GM23338 (cell line): Measurements from ENCODE around the gene UBTD1. TPM values are rescaled to one million over a fixed set of nuclear protein-coding genes. Genes with fewer than 3 reads are reported as not detected.
"Not testable (repeated sequence)": the region's sequence is repeated elsewhere in the genome, so short reads cannot be mapped to it uniquely, and the experiment has no call there.

Experiments
- ATAC-seq: fragments of 200-7000 bp; cut with Tn5 transposase; 3 replicates; pipeline ENCODE4 v1.9.1; 2020
- DNase-seq: peaks from one replicate; pipeline ENCODE4 v3.0.0-alpha.2; 2015; ENCODE audit warnings: low spot score
- H2AFZ ChIP-seq: fragments of 200-600 bp; sonication (generic); 2 replicates; pipeline ENCODE4 v1.8.0; 2016; ENCODE audit warnings: antibody characterized with exemption, mild to moderate bottlenecking, moderate library complexity
- H3F3A ChIP-seq: fragments of 200-600 bp; sonication (generic); replicated peaks from 2 replicates; pipeline ENCODE4 v1.8.0; 2017; ENCODE audit warnings: antibody characterized with exemption, mixed run types, low read depth
- H3K27ac ChIP-seq: fragments of 200-600 bp; sonication (generic); 2 replicates; pipeline ENCODE4 v1.6.1; 2016; ENCODE audit warnings: low read depth
- H3K27me3 ChIP-seq: fragments of 200-600 bp; sonication (generic); 2 replicates; pipeline ENCODE4 v1.8.0; 2016; ENCODE audit warnings: mild to moderate bottlenecking, mixed run types, moderate library complexity; ENCODE audit not compliant: insufficient read depth
- H3K36me3 ChIP-seq: fragments of 200-600 bp; sonication (generic); 2 replicates; pipeline ENCODE4 v1.8.0; 2016; ENCODE audit warnings: mild to moderate bottlenecking; ENCODE audit not compliant: insufficient read depth
- H3K4me1 ChIP-seq: fragments of 200-600 bp; sonication (generic); 2 replicates; pipeline ENCODE4 v1.8.0; 2016; ENCODE audit warnings: mild to moderate bottlenecking, moderate library complexity; ENCODE audit not compliant: insufficient read depth
- H3K4me2 ChIP-seq: fragments of 200-600 bp; sonication (generic); 2 replicates; pipeline ENCODE4 v1.7.1; 2017; ENCODE audit warnings: mixed run types
- H3K4me3 ChIP-seq: fragments of 200-600 bp; sonication (generic); 2 replicates; pipeline ENCODE4 v1.6.1; 2016; ENCODE audit warnings: mixed run types
- H3K79me2 ChIP-seq: fragments of 200-600 bp; sonication (generic); replicated peaks from 2 replicates; pipeline ENCODE4 v1.8.0; 2017; ENCODE audit warnings: mild to moderate bottlenecking; ENCODE audit not compliant: insufficient read depth
- H3K9me2 ChIP-seq: fragments of 200-600 bp; sonication (generic); 2 replicates; pipeline ENCODE4 v1.8.0; 2017; ENCODE audit not compliant: insufficient read depth
- H4K20me1 ChIP-seq: fragments of 200-600 bp; sonication (generic); replicated peaks from 2 replicates; pipeline ENCODE4 v1.8.0; 2017; ENCODE audit warnings: mild to moderate bottlenecking; ENCODE audit not compliant: insufficient read depth
- H3K27ac Mint-ChIP-seq: 2 replicates; pipeline ENCODE4 v1.8.0; 2020; ENCODE audit warnings: inconsistent platforms, mild to moderate bottlenecking, moderate library complexity, mixed read lengths
- H3K27me3 Mint-ChIP-seq: 3 replicates; pipeline ENCODE4 v1.8.0; 2022; ENCODE audit warnings: low read depth, mild to moderate bottlenecking, moderate library complexity, mixed read lengths, inconsistent platforms; ENCODE audit not compliant: insufficient read depth, poor library complexity
- H3K36me3 Mint-ChIP-seq: 3 replicates; pipeline ENCODE4 v1.8.0; 2021; ENCODE audit warnings: low read depth, mild to moderate bottlenecking, inconsistent platforms, moderate library complexity, mixed read lengths
- H3K4me1 Mint-ChIP-seq: 3 replicates; pipeline ENCODE4 v1.8.0; 2020; ENCODE audit warnings: mild to moderate bottlenecking, inconsistent platforms, mixed read lengths
- H3K4me3 Mint-ChIP-seq: 3 replicates; pipeline ENCODE4 v1.8.0; 2021; ENCODE audit warnings: moderate library complexity, mild to moderate bottlenecking, inconsistent platforms, mixed read lengths
- H3K9me3 Mint-ChIP-seq: 3 replicates; pipeline ENCODE4 v1.8.0; 2020; ENCODE audit warnings: moderate library complexity, mild to moderate bottlenecking, inconsistent platforms, mixed read lengths
- ETS1 ChIP-seq: IDR thresholded peaks from 2 replicates; pipeline ENCODE4 v1.6.1; 2016; ENCODE audit warnings: antibody characterized with exemption
- REST ChIP-seq: IDR thresholded peaks from one replicate; pipeline ENCODE4 v1.6.1; 2018; ENCODE audit warnings: antibody characterized with exemption; ENCODE audit not compliant: unreplicated experiment
- ZNF114 ChIP-seq: fragments of 250-450 bp; sonication (Bioruptor Pico); IDR thresholded peaks from 2 replicates; pipeline ENCODE4 v1.5.0; 2020; ENCODE audit warnings: mild to moderate bottlenecking, moderate library complexity
- polyA plus RNA-seq: library from polyadenylated mRNA; unstranded; fragments of >200 nt; fragmentation: Nextera tagmentation; extraction: Ambion mirVana; gene quantifications from 2 replicates; pipeline ENCODE4 v1.2.1, GENCODE V29; 2016
- total RNA-seq: library from RNA; depleted of rRNA; stranded (reverse); fragments of >200 nt; shearing (Covaris generic); gene quantifications from 2 replicates; pipeline ENCODE4 v1.2.3, GENCODE V29; 2014
- TF ChIP-seq, protein P1 (sequence below), 2 experiments: fragments of 200-600 bp in 1 of 2; sonication (generic) in 1 of 2; conservative IDR thresholded peaks; 2 replicates each; pipeline versions ENCODE4 v1.5.1 to v1.6.1; 2016 to 2017; ENCODE audit warnings: antibody characterized with exemption in 2 of 2, low read depth in 2 of 2, mild to moderate bottlenecking in 2 of 2, moderate library complexity in 1 of 2
- TF ChIP-seq, protein P2 (sequence below): fragments of 250-450 bp; sonication (Bioruptor Pico); IDR thresholded peaks from 2 replicates; pipeline ENCODE4 v1.5.0; 2020; ENCODE audit warnings: mild to moderate bottlenecking, moderate library complexity

Gene UBTD1
- total and polyA plus RNA-seq, 2 experiments from 2014 or later, result 17.3 to 29.0 TPM

DNA sequence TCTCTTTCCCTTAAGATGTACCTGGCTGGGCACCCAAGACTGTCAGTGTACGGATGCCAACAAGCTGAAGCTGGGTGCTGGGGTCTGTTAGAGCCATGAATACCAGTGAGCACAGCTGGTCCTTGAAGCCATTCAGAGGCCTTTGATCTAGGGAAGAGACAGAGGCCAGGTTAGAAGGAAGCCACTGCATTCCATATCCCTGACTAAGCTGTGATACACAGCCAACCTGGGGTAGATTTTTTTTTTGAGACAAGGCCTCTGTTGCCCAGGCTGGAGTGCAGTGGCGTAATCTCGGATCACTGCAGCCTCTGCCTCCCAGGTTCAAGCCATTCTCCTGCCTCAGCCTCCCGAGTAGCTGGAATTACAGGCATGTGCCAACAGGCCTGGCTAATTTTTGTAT lies 32.0 kb upstream of the UBTD1 start (continued):
- TF ChIP-seq ETS1, result no peak
- TF ChIP-seq REST, result no peak

- Mint-ChIP-seq H3K27me3 (peaks cover 1% of the 10 kb centered on the region), H3K9me3 (no peaks in the 10 kb centered on the region), H3K36me3 (peaks cover 75% of the 10 kb centered on the region), H3K4me1 (peaks cover 5% of the 10 kb centered on the region; the same call in 1 of the 3 replicates), H3K27ac (no peak overlapping the region; the same call in 1 of the 2 replicates), H3K4me3 (no peak overlapping the region)
- H3K36me3 ChIP-seq, result peaks cover 63% of the 10 kb centered on the region
- H3F3A ChIP-seq, result peaks cover 20% of the 10 kb centered on the region
- no peaks in the 10 kb centered on the region for H3K9me2 ChIP-seq
- no peaks in the 10 kb centered on the region for H3K79me2 ChIP-seq
- ATAC-seq (no peak), DNase-seq (no peak)
- TF ChIP-seq, protein P1, sequence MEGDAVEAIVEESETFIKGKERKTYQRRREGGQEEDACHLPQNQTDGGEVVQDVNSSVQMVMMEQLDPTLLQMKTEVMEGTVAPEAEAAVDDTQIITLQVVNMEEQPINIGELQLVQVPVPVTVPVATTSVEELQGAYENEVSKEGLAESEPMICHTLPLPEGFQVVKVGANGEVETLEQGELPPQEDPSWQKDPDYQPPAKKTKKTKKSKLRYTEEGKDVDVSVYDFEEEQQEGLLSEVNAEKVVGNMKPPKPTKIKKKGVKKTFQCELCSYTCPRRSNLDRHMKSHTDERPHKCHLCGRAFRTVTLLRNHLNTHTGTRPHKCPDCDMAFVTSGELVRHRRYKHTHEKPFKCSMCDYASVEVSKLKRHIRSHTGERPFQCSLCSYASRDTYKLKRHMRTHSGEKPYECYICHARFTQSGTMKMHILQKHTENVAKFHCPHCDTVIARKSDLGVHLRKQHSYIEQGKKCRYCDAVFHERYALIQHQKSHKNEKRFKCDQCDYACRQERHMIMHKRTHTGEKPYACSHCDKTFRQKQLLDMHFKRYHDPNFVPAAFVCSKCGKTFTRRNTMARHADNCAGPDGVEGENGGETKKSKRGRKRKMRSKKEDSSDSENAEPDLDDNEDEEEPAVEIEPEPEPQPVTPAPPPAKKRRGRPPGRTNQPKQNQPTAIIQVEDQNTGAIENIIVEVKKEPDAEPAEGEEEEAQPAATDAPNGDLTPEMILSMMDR (conservative IDR thresholded peaks at IDR 0.05; ENCODE audit: low read depth in 2 of 2), result no peak
- no peak for TF ChIP-seq ZNF114
- TF ChIP-seq, protein P2, sequence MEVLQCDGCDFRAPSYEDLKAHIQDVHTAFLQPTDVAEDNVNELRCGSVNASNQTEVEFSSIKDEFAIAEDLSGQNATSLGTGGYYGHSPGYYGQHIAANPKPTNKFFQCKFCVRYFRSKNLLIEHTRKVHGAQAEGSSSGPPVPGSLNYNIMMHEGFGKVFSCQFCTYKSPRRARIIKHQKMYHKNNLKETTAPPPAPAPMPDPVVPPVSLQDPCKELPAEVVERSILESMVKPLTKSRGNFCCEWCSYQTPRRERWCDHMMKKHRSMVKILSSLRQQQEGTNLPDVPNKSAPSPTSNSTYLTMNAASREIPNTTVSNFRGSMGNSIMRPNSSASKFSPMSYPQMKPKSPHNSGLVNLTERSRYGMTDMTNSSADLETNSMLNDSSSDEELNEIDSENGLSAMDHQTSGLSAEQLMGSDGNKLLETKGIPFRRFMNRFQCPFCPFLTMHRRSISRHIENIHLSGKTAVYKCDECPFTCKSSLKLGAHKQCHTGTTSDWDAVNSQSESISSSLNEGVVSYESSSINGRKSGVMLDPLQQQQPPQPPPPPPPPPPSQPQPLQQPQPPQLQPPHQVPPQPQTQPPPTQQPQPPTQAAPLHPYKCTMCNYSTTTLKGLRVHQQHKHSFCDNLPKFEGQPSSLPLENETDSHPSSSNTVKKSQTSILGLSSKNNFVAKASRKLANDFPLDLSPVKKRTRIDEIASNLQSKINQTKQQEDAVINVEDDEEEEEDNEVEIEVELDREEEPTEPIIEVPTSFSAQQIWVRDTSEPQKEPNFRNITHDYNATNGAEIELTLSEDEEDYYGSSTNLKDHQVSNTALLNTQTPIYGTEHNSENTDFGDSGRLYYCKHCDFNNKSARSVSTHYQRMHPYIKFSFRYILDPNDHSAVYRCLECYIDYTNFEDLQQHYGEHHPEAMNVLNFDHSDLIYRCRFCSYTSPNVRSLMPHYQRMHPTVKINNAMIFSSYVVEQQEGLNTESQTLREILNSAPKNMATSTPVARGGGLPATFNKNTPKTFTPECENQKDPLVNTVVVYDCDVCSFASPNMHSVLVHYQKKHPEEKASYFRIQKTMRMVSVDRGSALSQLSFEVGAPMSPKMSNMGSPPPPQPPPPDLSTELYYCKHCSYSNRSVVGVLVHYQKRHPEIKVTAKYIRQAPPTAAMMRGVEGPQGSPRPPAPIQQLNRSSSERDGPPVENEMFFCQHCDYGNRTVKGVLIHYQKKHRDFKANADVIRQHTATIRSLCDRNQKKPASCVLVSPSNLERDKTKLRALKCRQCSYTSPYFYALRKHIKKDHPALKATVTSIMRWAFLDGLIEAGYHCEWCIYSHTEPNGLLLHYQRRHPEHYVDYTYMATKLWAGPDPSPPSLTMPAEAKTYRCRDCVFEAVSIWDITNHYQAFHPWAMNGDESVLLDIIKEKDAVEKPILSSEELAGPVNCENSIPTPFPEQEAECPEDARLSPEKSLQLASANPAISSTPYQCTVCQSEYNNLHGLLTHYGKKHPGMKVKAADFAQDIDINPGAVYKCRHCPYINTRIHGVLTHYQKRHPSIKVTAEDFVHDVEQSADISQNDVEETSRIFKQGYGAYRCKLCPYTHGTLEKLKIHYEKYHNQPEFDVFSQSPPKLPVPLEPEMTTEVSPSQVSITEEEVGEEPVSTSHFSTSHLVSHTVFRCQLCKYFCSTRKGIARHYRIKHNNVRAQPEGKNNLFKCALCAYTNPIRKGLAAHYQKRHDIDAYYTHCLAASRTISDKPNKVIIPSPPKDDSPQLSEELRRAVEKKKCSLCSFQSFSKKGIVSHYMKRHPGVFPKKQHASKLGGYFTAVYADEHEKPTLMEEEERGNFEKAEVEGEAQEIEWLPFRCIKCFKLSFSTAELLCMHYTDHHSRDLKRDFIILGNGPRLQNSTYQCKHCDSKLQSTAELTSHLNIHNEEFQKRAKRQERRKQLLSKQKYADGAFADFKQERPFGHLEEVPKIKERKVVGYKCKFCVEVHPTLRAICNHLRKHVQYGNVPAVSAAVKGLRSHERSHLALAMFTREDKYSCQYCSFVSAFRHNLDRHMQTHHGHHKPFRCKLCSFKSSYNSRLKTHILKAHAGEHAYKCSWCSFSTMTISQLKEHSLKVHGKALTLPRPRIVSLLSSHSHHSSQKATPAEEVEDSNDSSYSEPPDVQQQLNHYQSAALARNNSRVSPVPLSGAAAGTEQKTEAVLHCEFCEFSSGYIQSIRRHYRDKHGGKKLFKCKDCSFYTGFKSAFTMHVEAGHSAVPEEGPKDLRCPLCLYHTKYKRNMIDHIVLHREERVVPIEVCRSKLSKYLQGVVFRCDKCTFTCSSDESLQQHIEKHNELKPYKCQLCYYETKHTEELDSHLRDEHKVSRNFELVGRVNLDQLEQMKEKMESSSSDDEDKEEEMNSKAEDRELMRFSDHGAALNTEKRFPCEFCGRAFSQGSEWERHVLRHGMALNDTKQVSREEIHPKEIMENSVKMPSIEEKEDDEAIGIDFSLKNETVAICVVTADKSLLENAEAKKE (CRISPR knock-in tag), result no peak
- no peak overlapping the region for H3K27ac ChIP-seq
- no peak overlapping the region for H2AFZ ChIP-seq
- no peaks in the 10 kb centered on the region for H3K27me3 ChIP-seq
- H3K4me1 ChIP-seq, result no peaks in the 10 kb centered on the region
- H3K4me2 ChIP-seq, result no peak overlapping the region
- H3K4me3 ChIP-seq, result no peak overlapping the region
- H4K20me1 ChIP-seq, result peaks cover 9% of the 10 kb centered on the region
Measured at GRCh38 chr10:97468162-97468561, 30.6 kb upstream of the UBTD1 start.

- H3K4me3 ChIP-seq, H3K9me2 ChIP-seq, H3K27me3 ChIP-seq, H3K27ac ChIP-seq, ATAC-seq, H4K20me1 ChIP-seq, H3K4me2 ChIP-seq, H3K27ac Mint-ChIP-seq, H3K27me3 Mint-ChIP-seq, H3K79me2 ChIP-seq, H3K4me1 ChIP-seq, H3K4me1 Mint-ChIP-seq, H3K4me3 Mint-ChIP-seq, DNase-seq, H3K9me3 Mint-ChIP-seq, H2AFZ ChIP-seq: not testable (repeated sequence)
- peaks cover 17% of the 10 kb centered on the region for H3F3A ChIP-seq
- peaks cover 76% of the 10 kb centered on the region for H3K36me3 Mint-ChIP-seq
- H3K36me3 ChIP-seq, result peaks cover 65% of the 10 kb centered on the region
Measured at GRCh38 chr10:97468781-97469180, 29.9 kb upstream of the UBTD1 start.
